ENCODE results near the gene KRT222.

DNA sequence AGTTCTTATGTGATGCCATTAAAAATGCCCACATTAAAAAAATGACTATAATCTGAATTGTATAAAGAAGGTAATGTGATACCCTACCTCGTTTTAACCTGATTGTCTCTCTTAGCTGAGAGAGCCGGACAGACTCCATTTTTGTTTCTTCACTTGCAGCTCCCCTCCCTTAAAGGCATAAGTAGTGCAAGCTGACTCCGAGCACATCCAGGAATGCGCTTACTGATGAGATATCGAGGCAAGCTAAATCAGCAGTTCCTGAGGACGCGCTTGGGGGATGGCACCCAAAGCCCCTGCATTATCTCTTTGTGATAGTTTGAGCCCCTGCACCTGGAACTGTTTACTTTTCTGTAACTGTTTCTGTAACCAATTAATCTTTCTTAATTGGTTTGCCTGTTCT, 32.3 kb upstream of the KRT222 start:
- TF ChIP-seq CTCF (IDR thresholded peaks at IDR 0.05) = no peak
- TF ChIP-seq POLR2A (IDR thresholded peaks at IDR 0.05) = no peak

All from prostate gland (tissue), 2 donors.